Measurements from ENCODE around the gene ABHD11. TPM values are rescaled to one million over a fixed set of nuclear protein-coding genes. Genes with fewer than 3 reads are reported as not detected.

Gene ABHD11
- total and polyA plus RNA-seq, 9 of the 15 experiments (the other 6 are each of a cell fraction or from before 2014, with no cell fraction given): 7.7 to 44.2 (median 18.9) TPM

DNA sequence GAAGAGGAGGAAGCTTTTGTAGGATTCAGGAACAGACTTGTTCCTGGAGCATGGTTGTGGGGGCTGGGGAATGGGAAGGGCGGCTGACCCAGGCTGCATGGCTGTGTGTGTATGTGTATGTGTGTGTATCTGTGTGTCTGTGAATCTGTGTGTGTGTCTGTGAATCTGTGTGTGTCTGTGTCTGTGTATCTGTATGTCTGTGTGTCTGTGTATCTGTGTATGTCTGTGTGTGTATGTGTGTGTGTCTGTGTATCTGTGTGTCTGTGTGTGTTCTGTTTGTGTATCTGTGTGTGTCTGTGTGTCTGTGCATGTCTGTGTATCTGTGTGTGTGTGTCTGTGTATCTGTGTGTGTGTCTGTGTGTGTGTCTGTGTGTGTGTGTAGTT is 12.5 kb downstream of the ABHD11 start (continued):
- TF ChIP-seq ARID2 (IDR thresholded peaks at IDR 0.05): 0 out of 2 replicates have a peak, but pooled peaks have one; percentile 11
- TF ChIP-seq MYBL2 (IDR thresholded peaks at IDR 0.05; ENCODE audit: low read depth): peak; percentile 17; the same call in 1 of the 2 replicates
- TF ChIP-seq MYBL2 (CRISPR knock-in tag; IDR thresholded peaks at IDR 0.05; ENCODE audit: borderline replicate concordance): no peak
- no peak for TF ChIP-seq MIER1 (IDR thresholded peaks at IDR 0.05; ENCODE audit: low read depth)
- TF ChIP-seq ZNF316 (IDR thresholded peaks at IDR 0.05): peak; percentile 29; the same call in 1 of the 2 replicates
- 0 out of 2 replicates have a peak, but pooled peaks have one; percentile 30 for TF ChIP-seq MTA2 (IDR thresholded peaks at IDR 0.05; ENCODE audit: low read depth)
- TF ChIP-seq, protein P1, sequence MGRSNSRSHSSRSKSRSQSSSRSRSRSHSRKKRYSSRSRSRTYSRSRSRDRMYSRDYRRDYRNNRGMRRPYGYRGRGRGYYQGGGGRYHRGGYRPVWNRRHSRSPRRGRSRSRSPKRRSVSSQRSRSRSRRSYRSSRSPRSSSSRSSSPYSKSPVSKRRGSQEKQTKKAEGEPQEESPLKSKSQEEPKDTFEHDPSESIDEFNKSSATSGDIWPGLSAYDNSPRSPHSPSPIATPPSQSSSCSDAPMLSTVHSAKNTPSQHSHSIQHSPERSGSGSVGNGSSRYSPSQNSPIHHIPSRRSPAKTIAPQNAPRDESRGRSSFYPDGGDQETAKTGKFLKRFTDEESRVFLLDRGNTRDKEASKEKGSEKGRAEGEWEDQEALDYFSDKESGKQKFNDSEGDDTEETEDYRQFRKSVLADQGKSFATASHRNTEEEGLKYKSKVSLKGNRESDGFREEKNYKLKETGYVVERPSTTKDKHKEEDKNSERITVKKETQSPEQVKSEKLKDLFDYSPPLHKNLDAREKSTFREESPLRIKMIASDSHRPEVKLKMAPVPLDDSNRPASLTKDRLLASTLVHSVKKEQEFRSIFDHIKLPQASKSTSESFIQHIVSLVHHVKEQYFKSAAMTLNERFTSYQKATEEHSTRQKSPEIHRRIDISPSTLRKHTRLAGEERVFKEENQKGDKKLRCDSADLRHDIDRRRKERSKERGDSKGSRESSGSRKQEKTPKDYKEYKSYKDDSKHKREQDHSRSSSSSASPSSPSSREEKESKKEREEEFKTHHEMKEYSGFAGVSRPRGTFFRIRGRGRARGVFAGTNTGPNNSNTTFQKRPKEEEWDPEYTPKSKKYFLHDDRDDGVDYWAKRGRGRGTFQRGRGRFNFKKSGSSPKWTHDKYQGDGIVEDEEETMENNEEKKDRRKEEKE (IDR thresholded peaks at IDR 0.05; ENCODE audit: borderline replicate concordance in 1 of 2, control insufficient read depth in 1 of 2, low read depth in 2 of 2, low read length in 1 of 2): 0 out of 4 replicates have a peak, but pooled peaks of 1 of the 2 experiments have one; percentile 60
- peak in 1 of 2 experiments; percentile 67; a peak in 2 of 4 replicates for TF ChIP-seq HDAC1 (IDR thresholded peaks at IDR 0.05)
- TF ChIP-seq ZEB2 (IDR thresholded peaks at IDR 0.05): 0 out of 2 replicates have a peak, but pooled peaks have one; percentile 4
- peak; percentile 85 for TF ChIP-seq NCOA4 (IDR thresholded peaks at IDR 0.05; ENCODE audit: partially characterized antibody)
- TF ChIP-seq TCFL5 (CRISPR knock-in tag; conservative IDR thresholded peaks at IDR 0.05): no peak
- TF ChIP-seq, protein P2, sequence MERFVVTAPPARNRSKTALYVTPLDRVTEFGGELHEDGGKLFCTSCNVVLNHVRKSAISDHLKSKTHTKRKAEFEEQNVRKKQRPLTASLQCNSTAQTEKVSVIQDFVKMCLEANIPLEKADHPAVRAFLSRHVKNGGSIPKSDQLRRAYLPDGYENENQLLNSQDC (CRISPR knock-in tag; IDR thresholded peaks at IDR 0.05): no peak
- TF ChIP-seq, protein P3, sequence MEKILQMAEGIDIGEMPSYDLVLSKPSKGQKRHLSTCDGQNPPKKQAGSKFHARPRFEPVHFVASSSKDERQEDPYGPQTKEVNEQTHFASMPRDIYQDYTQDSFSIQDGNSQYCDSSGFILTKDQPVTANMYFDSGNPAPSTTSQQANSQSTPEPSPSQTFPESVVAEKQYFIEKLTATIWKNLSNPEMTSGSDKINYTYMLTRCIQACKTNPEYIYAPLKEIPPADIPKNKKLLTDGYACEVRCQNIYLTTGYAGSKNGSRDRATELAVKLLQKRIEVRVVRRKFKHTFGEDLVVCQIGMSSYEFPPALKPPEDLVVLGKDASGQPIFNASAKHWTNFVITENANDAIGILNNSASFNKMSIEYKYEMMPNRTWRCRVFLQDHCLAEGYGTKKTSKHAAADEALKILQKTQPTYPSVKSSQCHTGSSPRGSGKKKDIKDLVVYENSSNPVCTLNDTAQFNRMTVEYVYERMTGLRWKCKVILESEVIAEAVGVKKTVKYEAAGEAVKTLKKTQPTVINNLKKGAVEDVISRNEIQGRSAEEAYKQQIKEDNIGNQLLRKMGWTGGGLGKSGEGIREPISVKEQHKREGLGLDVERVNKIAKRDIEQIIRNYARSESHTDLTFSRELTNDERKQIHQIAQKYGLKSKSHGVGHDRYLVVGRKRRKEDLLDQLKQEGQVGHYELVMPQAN (IDR thresholded peaks at IDR 0.05; ENCODE audit: borderline replicate concordance): peak; percentile 61; the same call in 1 of the 2 replicates
- TF ChIP-seq YBX1 (IDR thresholded peaks at IDR 0.05): 0 out of 2 replicates have a peak, but pooled peaks have one; percentile 74
- TF ChIP-seq TRIM24 (IDR thresholded peaks at IDR 0.05): peak; percentile 7 to 9; a peak in 1 of 4 replicates
- TF ChIP-seq HLTF (IDR thresholded peaks at IDR 0.05): peak; percentile 88; the same call in 1 of the 2 replicates
- TF ChIP-seq, protein P4, sequence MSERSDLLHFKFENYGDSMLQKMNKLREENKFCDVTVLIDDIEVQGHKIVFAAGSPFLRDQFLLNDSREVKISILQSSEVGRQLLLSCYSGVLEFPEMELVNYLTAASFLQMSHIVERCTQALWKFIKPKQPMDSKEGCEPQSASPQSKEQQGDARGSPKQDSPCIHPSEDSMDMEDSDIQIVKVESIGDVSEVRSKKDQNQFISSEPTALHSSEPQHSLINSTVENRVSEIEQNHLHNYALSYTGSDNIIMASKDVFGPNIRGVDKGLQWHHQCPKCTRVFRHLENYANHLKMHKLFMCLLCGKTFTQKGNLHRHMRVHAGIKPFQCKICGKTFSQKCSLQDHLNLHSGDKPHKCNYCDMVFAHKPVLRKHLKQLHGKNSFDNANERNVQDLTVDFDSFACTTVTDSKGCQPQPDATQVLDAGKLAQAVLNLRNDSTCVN (CRISPR knock-in tag; IDR thresholded peaks at IDR 0.05): peak; percentile 89; the same call in 1 of the 2 replicates
- peak; percentile 25 for TF ChIP-seq ASH1L (IDR thresholded peaks at IDR 0.05; ENCODE audit: borderline replicate concordance, low read depth, partially characterized antibody)
- TF ChIP-seq ZBTB1 (CRISPR knock-in tag; IDR thresholded peaks at IDR 0.05; ENCODE audit: borderline replicate concordance, low read depth): no peak
- peak; percentile 79 for TF ChIP-seq THRAP3 (IDR thresholded peaks at IDR 0.05; ENCODE audit: borderline replicate concordance)
- no peak for TF ChIP-seq ZNF408 (CRISPR knock-in tag; IDR thresholded peaks at IDR 0.05; ENCODE audit: low read depth)
- peak; percentile 82 for TF ChIP-seq ARHGAP35 (IDR thresholded peaks at IDR 0.05; ENCODE audit: partially characterized antibody)
- TF ChIP-seq FOXA1 (IDR thresholded peaks at IDR 0.05; ENCODE audit: borderline replicate concordance): no peak
- TF ChIP-seq SMARCA5 (IDR thresholded peaks at IDR 0.05): peak; percentile 41; the same call in 1 of the 2 replicates
- 0 out of 2 replicates have a peak, but pooled peaks have one; percentile 10 for TF ChIP-seq SMARCA4 (IDR thresholded peaks at IDR 0.05)
- TF ChIP-seq MCM7 (IDR thresholded peaks at IDR 0.05): peak; percentile 83 to 97; a peak in 3 of 4 replicates

Data from K562 (cell line).